Measurements from ENCODE around the gene A2M.

The A2M gene

DNA sequence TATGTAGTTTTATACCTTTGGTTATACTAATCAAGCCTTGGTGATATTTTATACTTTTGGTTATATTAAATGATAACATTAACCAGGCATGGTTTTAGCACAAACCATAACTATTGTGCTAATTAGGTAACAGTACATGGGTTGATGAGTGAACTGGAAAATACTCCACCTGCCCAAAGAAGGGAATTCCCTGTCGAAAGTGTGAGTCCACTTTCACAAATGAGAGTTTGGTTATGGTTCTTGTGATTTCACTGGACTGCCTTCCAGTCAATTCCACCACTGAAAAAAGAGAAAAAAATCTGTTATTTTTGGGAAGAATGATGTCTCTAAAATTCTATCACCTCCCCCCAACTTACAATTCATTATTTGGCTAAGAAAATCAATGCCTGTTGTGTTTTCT lies 9.7 kb downstream of the A2M start:
- no peaks in the 10 kb centered on the region for H3K9me3 ChIP-seq (ENCODE audit: control insufficient read depth, low read length)
- H3K9ac ChIP-seq (ENCODE audit: low read length) = no peak overlapping the region
- H3K23ac ChIP-seq (ENCODE audit: low read length in 2 of 2) = no peak overlapping the region
- H3K36me3 ChIP-seq (ENCODE audit: control insufficient read depth in 1 of 2, insufficient read depth in 2 of 2, low read depth in 1 of 2, low read length in 2 of 2) = peaks cover 0 to 19% of the 10 kb centered on the region in 2 experiments
- no peak for DNase-seq
- no peak overlapping the region for H2AFZ ChIP-seq (ENCODE audit: low read depth, low read length)
- 70% methylated on average over 1 of the region's 1 CpG for WGBS
- no peak overlapping the region for H2AK5ac ChIP-seq (ENCODE audit: low read length, severe bottlenecking)
- no peaks in the 10 kb centered on the region for H3K27me3 ChIP-seq (ENCODE audit: control insufficient read depth in 1 of 2, insufficient read depth in 1 of 2, low read length in 2 of 2)
- H3K4me1 ChIP-seq (ENCODE audit: control insufficient read depth, insufficient read depth, low read depth, low read length) = no peaks in the 10 kb centered on the region
- H2BK12ac ChIP-seq (ENCODE audit: low read length in 2 of 2) = no peak overlapping the region
- H3K4me2 ChIP-seq (ENCODE audit: low read length, poor library complexity, severe bottlenecking) = no peak overlapping the region
- no peak overlapping the region for H3K18ac ChIP-seq (ENCODE audit: low read depth in 1 of 2, low read length in 2 of 2)
- no peak overlapping the region for H3K14ac ChIP-seq (ENCODE audit: low read length in 2 of 2)
- H4K8ac ChIP-seq (ENCODE audit: low read length) = no peak overlapping the region
- H2BK120ac ChIP-seq (ENCODE audit: low read depth, low read length) = no peak overlapping the region
- H3K27ac ChIP-seq (ENCODE audit: low read length, poor library complexity, severe bottlenecking) = no peak overlapping the region
- no peak overlapping the region for H2BK5ac ChIP-seq (ENCODE audit: low read depth, low read length, poor library complexity, severe bottlenecking)
- no peak overlapping the region for H3K4me3 ChIP-seq (ENCODE audit: insufficient read depth in 1 of 2, low read depth in 1 of 2, low read length in 2 of 2)
- no peak overlapping the region for H3K4ac ChIP-seq (ENCODE audit: low read depth in 1 of 2, low read length in 2 of 2)
- no peak overlapping the region for H4K91ac ChIP-seq (ENCODE audit: low read length)
- no peaks in the 10 kb centered on the region for H3K79me1 ChIP-seq (replicated peaks; ENCODE audit: low read length, poor library complexity, severe bottlenecking)
- no peak overlapping the region for H2BK15ac ChIP-seq (ENCODE audit: low read depth, poor library complexity, severe bottlenecking)

DNA sequence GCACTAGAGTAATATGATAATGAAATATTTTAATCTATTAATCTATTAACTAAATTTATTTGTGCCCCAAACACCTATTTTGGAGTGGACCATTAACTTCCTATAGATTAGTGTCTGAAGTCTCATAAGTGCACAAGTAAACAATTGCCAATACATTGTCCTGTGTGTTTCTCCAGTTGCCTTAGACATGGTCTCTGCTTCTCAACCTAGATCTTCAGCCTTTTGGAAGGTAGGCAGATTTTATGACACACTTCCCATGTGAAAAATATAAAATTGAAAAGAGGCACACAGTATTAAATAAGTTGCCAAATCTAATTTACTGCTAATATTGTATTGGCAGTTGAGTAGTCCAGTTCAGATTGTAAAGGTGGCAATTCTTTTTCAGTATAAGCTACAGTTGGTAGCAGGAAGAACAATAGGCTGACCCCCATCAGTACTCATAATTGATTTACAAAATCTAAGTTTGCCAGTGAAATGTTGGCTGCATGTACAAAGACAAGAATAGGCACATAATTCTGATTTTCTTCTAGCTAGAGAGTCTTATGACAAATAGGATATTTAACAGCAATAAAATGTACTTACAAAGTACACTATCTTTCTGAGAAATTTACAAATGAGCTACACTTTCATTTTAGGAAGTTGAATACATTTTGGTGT lies 10.8 kb downstream of the A2M start:
- Histone ChIP-seq H3K4me3 (ENCODE audit: insufficient read depth in 1 of 2, low read depth in 1 of 2, low read length in 2 of 2) (no peak overlapping the region), H2AK5ac (ENCODE audit: low read length, severe bottlenecking) (no peak overlapping the region), H2BK5ac (ENCODE audit: low read depth, low read length, poor library complexity, severe bottlenecking) (no peak overlapping the region), H3K4me2 (ENCODE audit: low read length, poor library complexity, severe bottlenecking) (no peak overlapping the region), H3K27ac (ENCODE audit: low read length, poor library complexity, severe bottlenecking) (no peak overlapping the region), H2BK15ac (ENCODE audit: low read depth, poor library complexity, severe bottlenecking) (no peak overlapping the region), H3K27me3 (ENCODE audit: control insufficient read depth in 1 of 2, insufficient read depth in 1 of 2, low read length in 2 of 2) (no peaks in the 10 kb centered on the region), H2AFZ (ENCODE audit: low read depth, low read length) (no peak overlapping the region), H3K14ac (ENCODE audit: low read length in 2 of 2) (no peak overlapping the region), H3K4ac (ENCODE audit: low read depth in 1 of 2, low read length in 2 of 2) (no peak overlapping the region), H3K36me3 (ENCODE audit: control insufficient read depth in 1 of 2, insufficient read depth in 2 of 2, low read depth in 1 of 2, low read length in 2 of 2) (peaks cover 0 to 17% of the 10 kb centered on the region in 2 experiments), H4K91ac (ENCODE audit: low read length) (no peak overlapping the region), H3K9me3 (ENCODE audit: control insufficient read depth, low read length) (no peaks in the 10 kb centered on the region), H3K18ac (ENCODE audit: low read depth in 1 of 2, low read length in 2 of 2) (no peak overlapping the region), H3K23ac (ENCODE audit: low read length in 2 of 2) (no peak overlapping the region), H4K8ac (ENCODE audit: low read length) (no peak overlapping the region), H2BK120ac (ENCODE audit: low read depth, low read length) (no peak overlapping the region), H3K79me1 (replicated peaks; ENCODE audit: low read length, poor library complexity, severe bottlenecking) (no peaks in the 10 kb centered on the region), H2BK12ac (ENCODE audit: low read length in 2 of 2) (no peak overlapping the region), H3K4me1 (ENCODE audit: control insufficient read depth, insufficient read depth, low read depth, low read length) (no peaks in the 10 kb centered on the region), H3K9ac (ENCODE audit: low read length) (no peak overlapping the region)
- DNase-seq = no peak

GRCh38 chr12:9104087-9104486 lies 11.6 kb downstream of the A2M start:
- no peak for DNase-seq
- Histone ChIP-seq H3K18ac (ENCODE audit: low read depth in 1 of 2, low read length in 2 of 2) (no peak overlapping the region), H4K8ac (ENCODE audit: low read length) (no peak overlapping the region), H3K4me1 (ENCODE audit: control insufficient read depth, insufficient read depth, low read depth, low read length) (no peaks in the 10 kb centered on the region), H3K27me3 (ENCODE audit: control insufficient read depth in 1 of 2, insufficient read depth in 1 of 2, low read length in 2 of 2) (no peaks in the 10 kb centered on the region), H2BK12ac (ENCODE audit: low read length in 2 of 2) (no peak overlapping the region), H2AK5ac (ENCODE audit: low read length, severe bottlenecking) (no peak overlapping the region), H2BK5ac (ENCODE audit: low read depth, low read length, poor library complexity, severe bottlenecking) (no peak overlapping the region), H3K23ac (ENCODE audit: low read length in 2 of 2) (no peak overlapping the region), H4K91ac (ENCODE audit: low read length) (no peak overlapping the region), H3K14ac (ENCODE audit: low read length in 2 of 2) (no peak overlapping the region), H3K4me3 (ENCODE audit: insufficient read depth in 1 of 2, low read depth in 1 of 2, low read length in 2 of 2) (no peak overlapping the region), H3K79me1 (replicated peaks; ENCODE audit: low read length, poor library complexity, severe bottlenecking) (no peaks in the 10 kb centered on the region), H3K9me3 (ENCODE audit: control insufficient read depth, low read length) (no peaks in the 10 kb centered on the region), H3K9ac (ENCODE audit: low read length) (no peak overlapping the region), H3K36me3 (ENCODE audit: control insufficient read depth in 1 of 2, insufficient read depth in 2 of 2, low read depth in 1 of 2, low read length in 2 of 2) (peaks cover 0 to 13% of the 10 kb centered on the region in 2 experiments), H3K27ac (ENCODE audit: low read length, poor library complexity, severe bottlenecking) (no peak overlapping the region), H2BK120ac (ENCODE audit: low read depth, low read length) (no peak overlapping the region), H3K4ac (ENCODE audit: low read depth in 1 of 2, low read length in 2 of 2) (no peak overlapping the region), H2AFZ (ENCODE audit: low read depth, low read length) (no peak overlapping the region), H2BK15ac (ENCODE audit: low read depth, poor library complexity, severe bottlenecking) (no peak overlapping the region), H3K4me2 (ENCODE audit: low read length, poor library complexity, severe bottlenecking) (no peak overlapping the region)
- WGBS = 66% methylated on average over 2 of the region's 4 CpGs

- Histone ChIP-seq H3K36me3 (ENCODE audit: control insufficient read depth in 1 of 2, insufficient read depth in 2 of 2, low read depth in 1 of 2, low read length in 2 of 2) (peaks cover 0 to 18% of the 10 kb centered on the region in 2 experiments), H2BK120ac (ENCODE audit: low read depth, low read length) (no peak overlapping the region), H2BK12ac (ENCODE audit: low read length in 2 of 2) (no peak overlapping the region), H3K27me3 (ENCODE audit: control insufficient read depth in 1 of 2, insufficient read depth in 1 of 2, low read length in 2 of 2) (no peaks in the 10 kb centered on the region), H3K4ac (ENCODE audit: low read depth in 1 of 2, low read length in 2 of 2) (no peak overlapping the region), H3K23ac (ENCODE audit: low read length in 2 of 2) (no peak overlapping the region), H3K14ac (ENCODE audit: low read length in 2 of 2) (no peak overlapping the region), H3K4me1 (ENCODE audit: control insufficient read depth, insufficient read depth, low read depth, low read length) (no peaks in the 10 kb centered on the region), H3K9ac (ENCODE audit: low read length) (no peak overlapping the region), H2AFZ (ENCODE audit: low read depth, low read length) (no peak overlapping the region), H2AK5ac (ENCODE audit: low read length, severe bottlenecking) (no peak overlapping the region), H3K18ac (ENCODE audit: low read depth in 1 of 2, low read length in 2 of 2) (no peak overlapping the region), H4K91ac (ENCODE audit: low read length) (no peak overlapping the region), H3K9me3 (ENCODE audit: control insufficient read depth, low read length) (no peaks in the 10 kb centered on the region), H2BK5ac (ENCODE audit: low read depth, low read length, poor library complexity, severe bottlenecking) (no peak overlapping the region), H4K8ac (ENCODE audit: low read length) (no peak overlapping the region), H3K79me1 (replicated peaks; ENCODE audit: low read length, poor library complexity, severe bottlenecking) (no peaks in the 10 kb centered on the region), H3K27ac (ENCODE audit: low read length, poor library complexity, severe bottlenecking) (no peak overlapping the region), H3K4me3 (ENCODE audit: insufficient read depth in 1 of 2, low read depth in 1 of 2, low read length in 2 of 2) (no peak overlapping the region), H2BK15ac (ENCODE audit: low read depth, poor library complexity, severe bottlenecking) (no peak overlapping the region), H3K4me2 (ENCODE audit: low read length, poor library complexity, severe bottlenecking) (no peak overlapping the region)
- DNase-seq = no peak
- WGBS = 94% methylated on average over 3 of the region's 4 CpGs
Measured at GRCh38 chr12:9103050-9103849, 12.5 kb downstream of the A2M start.
